ENCODE data around the gene PUS10. TPM values are rescaled to one million over a fixed set of nuclear protein-coding genes. Genes with fewer than 3 reads are reported as not detected.
A peak's percentile ranks its signal among the peaks of the same experiment; 100 is the strongest.

The PUS10 gene
- total RNA-seq, 1 donor from 2014 or later, result 6.1 TPM

DNA sequence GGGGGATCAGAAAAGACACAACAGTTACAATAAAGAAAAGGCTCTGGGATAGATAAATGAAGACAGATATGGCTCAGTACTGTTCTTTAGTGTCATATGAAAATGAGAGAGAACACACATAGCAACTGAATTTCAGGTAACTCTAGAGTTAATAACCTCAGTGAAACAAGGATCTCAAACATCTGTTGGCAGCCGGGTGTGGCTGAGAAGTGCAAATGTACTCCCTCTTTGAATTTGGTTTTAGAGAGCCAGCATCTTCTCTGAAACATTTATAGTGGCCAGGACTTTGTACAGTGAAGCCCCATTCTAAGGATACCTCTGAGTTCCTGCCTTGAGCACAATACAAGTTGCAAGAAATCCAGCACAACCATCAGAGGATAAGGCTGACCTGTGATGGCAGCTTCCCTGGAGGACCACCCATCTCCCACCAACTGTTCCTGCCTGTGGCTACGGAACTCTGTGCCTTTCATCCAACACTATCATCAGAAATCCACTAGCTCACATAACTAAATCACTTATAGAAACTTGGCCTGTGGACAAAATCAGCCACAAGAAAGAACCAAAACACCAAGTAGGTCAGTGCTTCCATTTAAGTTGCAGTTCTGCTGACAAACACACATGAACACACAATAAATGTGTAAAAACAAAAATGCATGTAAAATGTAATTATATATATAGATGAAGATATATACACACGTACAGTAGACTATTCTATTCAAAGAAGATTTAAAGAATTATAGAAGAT lies 37.8 kb downstream of the PUS10 start:
- DNase-seq (ENCODE audit: low read depth) (no peak), FAIRE-seq (no peak)
- Histone ChIP-seq H3K36me3 (ENCODE audit: control insufficient read depth, insufficient read depth, low read length) (no peaks in the 10 kb centered on the region), H3K4me3 (ENCODE audit: low read depth, low read length) (no peak overlapping the region), H3K27me3 (ENCODE audit: control insufficient read depth, insufficient read depth, low read length) (no peaks in the 10 kb centered on the region)
- TF ChIP-seq, protein P1, sequence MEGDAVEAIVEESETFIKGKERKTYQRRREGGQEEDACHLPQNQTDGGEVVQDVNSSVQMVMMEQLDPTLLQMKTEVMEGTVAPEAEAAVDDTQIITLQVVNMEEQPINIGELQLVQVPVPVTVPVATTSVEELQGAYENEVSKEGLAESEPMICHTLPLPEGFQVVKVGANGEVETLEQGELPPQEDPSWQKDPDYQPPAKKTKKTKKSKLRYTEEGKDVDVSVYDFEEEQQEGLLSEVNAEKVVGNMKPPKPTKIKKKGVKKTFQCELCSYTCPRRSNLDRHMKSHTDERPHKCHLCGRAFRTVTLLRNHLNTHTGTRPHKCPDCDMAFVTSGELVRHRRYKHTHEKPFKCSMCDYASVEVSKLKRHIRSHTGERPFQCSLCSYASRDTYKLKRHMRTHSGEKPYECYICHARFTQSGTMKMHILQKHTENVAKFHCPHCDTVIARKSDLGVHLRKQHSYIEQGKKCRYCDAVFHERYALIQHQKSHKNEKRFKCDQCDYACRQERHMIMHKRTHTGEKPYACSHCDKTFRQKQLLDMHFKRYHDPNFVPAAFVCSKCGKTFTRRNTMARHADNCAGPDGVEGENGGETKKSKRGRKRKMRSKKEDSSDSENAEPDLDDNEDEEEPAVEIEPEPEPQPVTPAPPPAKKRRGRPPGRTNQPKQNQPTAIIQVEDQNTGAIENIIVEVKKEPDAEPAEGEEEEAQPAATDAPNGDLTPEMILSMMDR (IDR thresholded peaks at IDR 0.05; ENCODE audit: insufficient read depth, low read length, severe bottlenecking), result no peak

- H3K36me3 ChIP-seq (ENCODE audit: control insufficient read depth, insufficient read depth, low read length), result no peaks in the 10 kb centered on the region
- no peak for FAIRE-seq
- no peak for DNase-seq (ENCODE audit: low read depth)
- no peak overlapping the region for H3K4me3 ChIP-seq (ENCODE audit: low read depth, low read length)
- TF ChIP-seq, protein P1 (IDR thresholded peaks at IDR 0.05; ENCODE audit: insufficient read depth, low read length, severe bottlenecking), result no peak
- H3K27me3 ChIP-seq (ENCODE audit: control insufficient read depth, insufficient read depth, low read length), result no peaks in the 10 kb centered on the region
Measured at GRCh38 chr2:60979231-60979630, 38.8 kb downstream of the PUS10 start.

DNA sequence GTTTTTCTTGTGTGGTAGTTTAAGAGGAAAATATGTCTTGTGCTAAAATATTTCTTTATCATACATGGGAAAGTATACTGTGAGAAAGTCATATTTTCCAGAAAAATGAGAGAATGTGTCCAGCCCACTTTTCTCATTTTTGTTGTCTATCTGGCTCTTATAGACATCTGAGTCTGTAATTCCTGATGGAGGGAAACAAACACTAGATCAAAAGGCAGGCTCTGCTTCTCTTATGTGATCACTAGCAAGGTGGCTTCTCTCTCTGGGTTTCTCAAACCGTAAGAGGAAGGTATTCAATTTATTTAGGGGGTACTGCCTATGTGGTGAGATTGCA lies 40.5 kb downstream of the PUS10 start:
- no peaks in the 10 kb centered on the region for H3K27me3 ChIP-seq (ENCODE audit: control insufficient read depth, insufficient read depth, low read length)
- no peak overlapping the region for H3K4me3 ChIP-seq (ENCODE audit: low read depth, low read length)
- TF ChIP-seq, protein P1 (IDR thresholded peaks at IDR 0.05; ENCODE audit: insufficient read depth, low read length, severe bottlenecking), result no peak
- DNase-seq (ENCODE audit: low read depth), result no peak
- FAIRE-seq, result no peak
- no peaks in the 10 kb centered on the region for H3K36me3 ChIP-seq (ENCODE audit: control insufficient read depth, insufficient read depth, low read length)

DNA sequence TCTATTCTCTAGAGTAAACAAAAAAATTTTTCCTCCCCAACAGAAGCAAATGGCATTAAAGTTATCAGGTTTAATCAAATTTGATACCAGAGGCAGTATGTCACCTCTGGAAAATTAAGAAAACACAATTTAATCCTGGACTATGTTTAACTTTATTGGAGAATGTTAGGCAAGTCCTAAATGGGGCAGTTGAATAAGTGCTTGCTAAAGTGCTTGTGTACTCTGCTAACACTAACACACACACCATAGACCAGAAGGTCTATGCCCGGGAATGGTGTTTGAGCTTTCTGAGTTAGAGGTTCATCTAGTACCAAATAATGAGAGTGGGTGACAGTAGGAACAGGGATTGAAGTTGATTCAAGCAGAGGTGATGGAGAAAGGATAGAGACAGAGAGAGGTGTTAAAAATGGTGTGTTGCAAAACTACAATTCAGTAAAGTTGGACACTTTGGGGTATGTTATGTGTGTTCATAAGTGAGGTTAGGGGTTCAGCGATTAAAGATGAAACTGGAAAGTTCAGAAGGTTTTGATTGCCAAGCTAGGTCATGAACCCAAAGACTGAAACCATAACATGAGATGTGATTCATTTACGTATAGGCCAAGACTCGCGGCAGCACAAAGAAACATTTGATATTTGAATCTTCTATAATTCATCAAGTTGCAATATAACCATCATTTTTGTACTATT lies 41.0 kb downstream of the PUS10 start:
- Histone ChIP-seq H3K27me3 (ENCODE audit: control insufficient read depth, insufficient read depth, low read length) (no peaks in the 10 kb centered on the region), H3K4me3 (ENCODE audit: low read depth, low read length) (no peak overlapping the region), H3K36me3 (ENCODE audit: control insufficient read depth, insufficient read depth, low read length) (no peaks in the 10 kb centered on the region)
- DNase-seq (ENCODE audit: low read depth), result no peak
- FAIRE-seq, result no peak
- TF ChIP-seq, protein P1 (IDR thresholded peaks at IDR 0.05; ENCODE audit: insufficient read depth, low read length, severe bottlenecking), result no peak

- Histone ChIP-seq H3K4me3 (ENCODE audit: low read depth, low read length) (no peak overlapping the region), H3K36me3 (ENCODE audit: control insufficient read depth, insufficient read depth, low read length) (no peaks in the 10 kb centered on the region), H3K27me3 (ENCODE audit: control insufficient read depth, insufficient read depth, low read length) (no peaks in the 10 kb centered on the region)
- DNase-seq (ENCODE audit: low read depth), result peak; percentile 21
- TF ChIP-seq, protein P1 (IDR thresholded peaks at IDR 0.05; ENCODE audit: insufficient read depth, low read length, severe bottlenecking), result no peak
- no peak for FAIRE-seq
Measured at GRCh38 chr2:60976256-60976850, 41.7 kb downstream of the PUS10 start.

Data from bronchial epithelial cell (primary cell).